OCI-LY3 (cell line): ENCODE measurements around the gene SCN2B.

Experiments
- EZH2phosphoT487 ChIP-seq: fragments of 200-600 bp; shearing (Covaris generic); IDR thresholded peaks from 2 replicates; pipeline ENCODE4 v1.6.1; 2018; ENCODE audit warnings: antibody characterized with exemption, mixed run types, low read depth
- TF ChIP-seq, protein P1 (sequence below): fragments of 200-600, 300-600 bp; sonication (generic); IDR thresholded peaks from 2 replicates; pipeline ENCODE4 v1.5.1; 2014; ENCODE audit warnings: antibody characterized with exemption, low read length, low read depth

DNA sequence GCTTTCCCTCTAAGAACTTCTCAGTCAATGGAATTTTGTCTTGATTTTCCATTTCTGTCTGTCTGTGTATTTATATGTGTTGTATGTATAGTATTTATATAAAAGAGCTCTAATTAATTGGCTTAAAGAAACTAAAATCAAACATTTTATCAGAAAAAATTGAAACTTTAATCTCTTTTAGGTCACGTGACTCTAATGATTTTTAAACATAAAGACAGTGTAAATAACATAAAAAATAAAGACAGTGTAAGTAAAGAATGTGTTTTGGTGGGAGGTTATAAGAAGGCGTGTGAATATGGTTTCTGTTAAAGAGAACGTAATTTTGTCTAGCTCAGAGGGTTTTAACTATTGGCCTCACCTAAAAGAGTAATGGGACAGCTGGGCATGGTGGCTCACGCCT, 46.0 kb upstream of the SCN2B start:
- TF ChIP-seq, protein P1, sequence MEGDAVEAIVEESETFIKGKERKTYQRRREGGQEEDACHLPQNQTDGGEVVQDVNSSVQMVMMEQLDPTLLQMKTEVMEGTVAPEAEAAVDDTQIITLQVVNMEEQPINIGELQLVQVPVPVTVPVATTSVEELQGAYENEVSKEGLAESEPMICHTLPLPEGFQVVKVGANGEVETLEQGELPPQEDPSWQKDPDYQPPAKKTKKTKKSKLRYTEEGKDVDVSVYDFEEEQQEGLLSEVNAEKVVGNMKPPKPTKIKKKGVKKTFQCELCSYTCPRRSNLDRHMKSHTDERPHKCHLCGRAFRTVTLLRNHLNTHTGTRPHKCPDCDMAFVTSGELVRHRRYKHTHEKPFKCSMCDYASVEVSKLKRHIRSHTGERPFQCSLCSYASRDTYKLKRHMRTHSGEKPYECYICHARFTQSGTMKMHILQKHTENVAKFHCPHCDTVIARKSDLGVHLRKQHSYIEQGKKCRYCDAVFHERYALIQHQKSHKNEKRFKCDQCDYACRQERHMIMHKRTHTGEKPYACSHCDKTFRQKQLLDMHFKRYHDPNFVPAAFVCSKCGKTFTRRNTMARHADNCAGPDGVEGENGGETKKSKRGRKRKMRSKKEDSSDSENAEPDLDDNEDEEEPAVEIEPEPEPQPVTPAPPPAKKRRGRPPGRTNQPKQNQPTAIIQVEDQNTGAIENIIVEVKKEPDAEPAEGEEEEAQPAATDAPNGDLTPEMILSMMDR, result no peak
- no peak for TF ChIP-seq EZH2phosphoT487
